HG03108 (cell line): ENCODE measurements around the gene MIPEP.

Source experiments
- ATAC-seq: cut with Tn5 transposase; IDR thresholded peaks from one replicate; pipeline ENCODE4 v1.9.1; 2021; ENCODE audit warnings: moderate library complexity; ENCODE audit not compliant: unreplicated experiment

Gene MIPEP

GRCh38 chr13:23855360-23855759 lies 33.8 kb downstream of the MIPEP start:
- no peak for ATAC-seq

DNA sequence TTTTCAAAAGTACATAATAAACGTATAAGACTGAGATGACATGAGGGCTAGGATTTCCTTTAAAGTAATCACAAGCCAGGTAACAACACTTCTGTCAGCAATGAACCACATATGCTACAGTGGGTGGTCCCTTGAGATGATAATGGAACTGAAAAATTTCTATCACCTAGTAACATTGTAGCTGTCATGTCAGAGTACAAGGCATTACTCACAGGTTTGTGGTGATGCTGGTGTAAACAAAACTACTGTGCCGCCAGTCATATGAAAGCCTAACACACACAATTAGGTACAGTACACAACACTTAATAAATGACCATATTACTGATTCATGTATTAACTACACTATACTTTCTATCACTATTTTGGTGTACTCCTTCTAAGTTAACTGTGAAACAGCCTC lies 36.8 kb downstream of the MIPEP start:
- ATAC-seq: no peak

DNA sequence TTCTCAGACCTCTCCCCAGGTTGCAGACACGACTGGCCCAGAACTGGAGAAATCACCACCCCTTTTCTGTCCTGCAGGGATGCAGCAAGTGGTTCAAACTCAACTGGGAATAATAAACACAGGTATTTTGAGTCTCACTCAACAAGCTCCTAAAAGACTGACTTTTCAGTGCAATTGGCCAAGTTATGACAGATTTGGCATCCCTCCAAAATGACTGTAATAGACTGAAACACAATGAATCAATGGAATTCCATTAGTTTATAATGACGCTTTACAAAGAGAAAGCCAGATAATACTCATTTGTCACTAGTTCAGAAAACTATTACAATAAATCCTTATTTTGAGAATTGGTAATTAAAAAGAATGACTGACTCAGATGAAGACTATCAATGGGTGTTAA lies 38.1 kb downstream of the MIPEP start:
- no peak for ATAC-seq

- ATAC-seq: no peak
These were observed 39.1 kb downstream of the MIPEP start for GRCh38 chr13:23850134-23850533.

- no peak for ATAC-seq
These were observed 39.5 kb downstream of the MIPEP start for GRCh38 chr13:23849670-23850069.

- no peak for ATAC-seq
These were observed 40.5 kb downstream of the MIPEP start for GRCh38 chr13:23848646-23849141.

- no peak for ATAC-seq
These were observed 41.2 kb downstream of the MIPEP start for GRCh38 chr13:23848019-23848418.

GRCh38 chr13:23847497-23847896 lies 41.7 kb downstream of the MIPEP start:
- no peak for ATAC-seq

DNA sequence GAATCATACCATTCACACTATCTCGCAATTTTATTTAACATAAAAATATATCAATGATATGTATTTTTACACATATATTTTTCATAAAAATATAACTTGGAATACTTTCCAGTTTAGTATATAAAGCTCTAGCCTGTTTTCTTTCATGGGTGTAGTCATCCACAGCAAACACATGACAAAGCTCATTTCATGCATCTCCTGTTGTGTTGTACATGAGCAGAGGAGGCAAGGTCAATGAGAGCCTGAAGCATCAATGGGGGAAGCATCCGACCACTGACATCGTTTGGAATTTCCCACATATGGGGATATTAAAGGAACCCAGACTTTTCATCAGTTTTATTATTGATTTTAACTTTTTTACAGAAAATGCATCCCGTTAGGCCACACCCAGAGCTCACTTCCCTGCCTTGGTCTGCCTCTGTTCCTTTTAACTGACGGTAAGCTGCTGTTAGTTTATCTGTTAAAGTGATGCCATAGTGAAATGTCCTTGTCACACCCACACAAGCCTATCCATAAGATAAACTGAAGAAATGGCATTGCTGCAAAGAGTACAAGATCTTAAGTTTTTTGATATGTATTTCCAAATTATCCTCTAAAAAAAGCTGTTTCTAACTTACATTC lies 44.0 kb downstream of the MIPEP start:
- ATAC-seq: peak; percentile 9

GRCh38 chr13:23844132-23844531 lies 45.1 kb downstream of the MIPEP start:
- no peak for ATAC-seq

- ATAC-seq: no peak
These were observed 45.8 kb downstream of the MIPEP start for GRCh38 chr13:23843436-23843835.

- ATAC-seq: no peak
These were observed 46.8 kb downstream of the MIPEP start for GRCh38 chr13:23842406-23842805.

GRCh38 chr13:23833733-23834611 lies 55.2 kb downstream of the MIPEP start:
- ATAC-seq: no peak

DNA sequence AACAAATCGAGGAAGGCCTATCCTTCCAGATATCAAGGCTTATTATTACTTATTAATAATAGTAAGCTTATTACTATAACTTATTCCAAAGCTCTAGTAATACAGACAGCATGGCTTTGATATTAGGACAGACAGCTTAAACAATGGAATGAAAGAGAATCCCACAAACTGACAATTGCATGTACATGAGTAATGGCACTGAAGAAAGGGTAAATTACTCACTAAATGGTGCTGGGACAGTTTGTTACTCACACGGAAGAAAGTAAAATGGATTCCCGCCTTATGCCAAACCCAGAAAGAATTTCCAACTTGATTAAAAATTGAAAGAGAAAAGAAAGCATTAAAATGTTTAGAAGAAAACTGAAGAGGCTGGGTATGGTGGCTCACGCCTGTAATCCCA lies 60.3 kb downstream of the MIPEP start:
- ATAC-seq: no peak

DNA sequence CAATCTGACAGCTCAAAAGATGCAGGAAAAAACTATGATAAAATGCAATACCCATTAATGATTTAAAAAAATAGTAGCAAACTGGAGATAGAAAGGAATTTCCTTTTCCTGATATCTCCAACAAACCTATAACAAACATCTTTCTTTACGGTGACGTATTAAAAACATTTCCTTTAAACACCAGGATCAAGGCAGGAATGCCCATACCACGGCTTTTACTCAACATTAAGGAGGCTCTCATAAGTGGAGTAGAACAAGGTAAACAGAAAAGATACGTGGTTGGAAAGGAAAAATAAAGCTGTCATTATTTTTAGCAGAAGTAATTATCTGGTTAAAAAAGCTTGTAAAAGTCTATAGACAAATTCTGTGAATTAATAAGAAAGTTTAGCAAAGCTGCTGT lies 61.1 kb downstream of the MIPEP start:
- no peak for ATAC-seq

DNA sequence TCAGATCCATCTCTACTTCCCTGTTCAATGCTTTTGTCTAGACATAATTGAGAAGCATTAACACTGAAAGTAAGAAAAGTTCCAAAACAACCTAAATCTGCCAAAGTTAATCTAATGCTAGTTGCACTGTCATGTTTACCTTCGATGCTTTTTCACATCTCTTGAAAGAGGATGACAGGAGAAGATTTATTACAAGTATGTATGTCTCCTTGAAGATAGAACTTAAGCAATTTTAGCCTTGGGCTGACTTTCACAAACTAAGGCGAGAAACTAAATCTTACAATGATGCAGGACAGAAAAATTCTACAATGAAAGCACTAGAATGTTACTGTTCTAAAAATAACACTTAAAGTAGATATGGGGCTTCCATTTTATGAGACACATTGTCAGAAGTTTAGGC lies 64.0 kb downstream of the MIPEP start:
- no peak for ATAC-seq

GRCh38 chr13:23824371-23824770 lies 64.8 kb downstream of the MIPEP start:
- ATAC-seq: no peak

GRCh38 chr13:23822252-23822824 lies 66.9 kb downstream of the MIPEP start:
- ATAC-seq: no peak

GRCh38 chr13:23820530-23820929 lies 68.7 kb downstream of the MIPEP start:
- no peak for ATAC-seq

- no peak for ATAC-seq
These were observed 71.4 kb downstream of the MIPEP start for GRCh38 chr13:23817830-23818229.

DNA sequence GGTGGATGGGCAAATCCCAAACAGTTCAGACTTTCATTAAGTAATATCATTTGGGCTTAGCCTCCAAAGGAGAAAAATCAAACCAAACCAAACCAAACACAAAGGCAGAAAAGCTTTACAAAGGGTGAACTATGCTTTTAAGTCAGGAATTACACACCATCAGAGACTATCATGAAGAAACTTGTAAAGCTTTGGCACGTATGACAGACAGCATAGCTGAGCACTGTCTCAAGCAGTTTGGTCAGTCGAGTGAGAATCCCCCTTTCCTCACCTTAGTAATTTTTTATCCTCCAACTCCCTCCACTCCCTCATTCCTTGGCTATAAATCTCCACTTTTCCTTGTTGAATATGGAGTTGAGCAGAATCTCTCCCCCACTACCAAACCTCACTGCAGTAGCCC lies 72.1 kb downstream of the MIPEP start:
- ATAC-seq: no peak

GRCh38 chr13:23813635-23814034 lies 75.6 kb downstream of the MIPEP start:
- ATAC-seq: no peak
